AG09309 (cell line): Measurements from ENCODE around the gene PARN.
"Not testable (repeated sequence)": the region's sequence is repeated elsewhere in the genome, so short reads cannot be mapped to it uniquely, and the experiment has no call there.

ENCODE experiments used
- DNase-seq: peaks from one replicate; pipeline ENCODE4 v3.0.0-alpha.2; 2010; ENCODE audit warnings: low read depth
- H3K4me3 ChIP-seq: 2 replicates; pipeline ENCODE4 v1.5.1; 2011; ENCODE audit warnings: mild to moderate bottlenecking, low read depth, low read length, moderate library complexity; ENCODE audit not compliant: control insufficient read depth
- CTCF ChIP-seq: IDR thresholded peaks from 2 replicates; pipeline ENCODE4 v1.5.1; 2011; ENCODE audit warnings: mild to moderate bottlenecking, low read depth, low read length, inconsistent platforms; ENCODE audit not compliant: insufficient read depth, control insufficient read depth; ENCODE audit errors: missing control alignments

Gene PARN

DNA sequence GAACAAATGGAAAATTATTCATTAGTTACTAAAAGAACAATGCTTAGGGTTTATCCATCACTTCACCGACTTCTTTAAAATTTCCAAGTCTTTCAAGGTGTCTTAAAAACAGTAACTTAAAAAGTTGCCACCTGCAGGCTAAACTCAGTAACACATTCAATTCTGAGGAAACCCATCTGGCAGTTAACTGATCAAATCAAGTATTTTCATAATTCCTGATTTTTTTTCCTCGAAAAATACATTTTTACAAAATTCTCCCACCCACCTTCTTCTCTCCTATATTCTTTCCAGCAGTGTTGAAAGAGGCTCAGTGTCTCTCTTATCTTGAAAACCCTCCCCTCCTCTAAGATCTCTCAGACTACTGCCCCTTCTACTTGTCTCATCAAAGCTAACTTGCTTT, 29.9 kb downstream of the PARN start:
- no peak for DNase-seq
- no peak overlapping the region for H3K4me3 ChIP-seq
- TF ChIP-seq CTCF = peak; percentile 46

DNA sequence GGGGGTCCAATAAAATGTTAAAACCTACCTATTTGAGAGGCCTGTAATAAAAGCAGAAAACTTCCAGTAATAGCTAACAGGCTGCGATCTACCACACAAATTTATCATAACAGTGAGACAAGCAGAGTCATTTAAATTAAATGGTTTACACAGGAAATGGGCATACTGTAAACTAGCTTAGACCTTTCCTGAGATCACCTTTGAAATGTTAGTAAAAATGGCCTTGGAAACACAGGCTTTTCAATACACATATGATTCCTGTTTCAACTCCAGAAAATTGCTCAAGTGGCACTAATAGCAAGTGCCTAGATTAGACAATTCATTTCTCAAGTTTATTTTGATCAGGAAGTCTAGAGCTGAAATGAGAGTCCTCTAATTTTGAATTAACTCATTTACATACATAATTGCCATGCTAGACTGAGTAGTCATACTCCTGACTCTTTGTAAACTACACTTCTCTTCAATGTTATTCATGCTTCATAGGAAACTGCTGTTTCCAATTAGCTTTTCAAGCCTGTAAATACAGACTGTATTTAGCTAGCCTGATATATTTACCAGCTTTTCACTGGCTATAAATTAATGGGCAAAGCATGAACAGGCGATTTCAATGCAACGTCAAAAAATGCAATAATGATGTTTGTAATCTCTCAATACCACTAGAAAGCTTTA, 43.3 kb downstream of the PARN start:
- no peak for TF ChIP-seq CTCF
- DNase-seq = no peak
- no peak overlapping the region for H3K4me3 ChIP-seq

DNA sequence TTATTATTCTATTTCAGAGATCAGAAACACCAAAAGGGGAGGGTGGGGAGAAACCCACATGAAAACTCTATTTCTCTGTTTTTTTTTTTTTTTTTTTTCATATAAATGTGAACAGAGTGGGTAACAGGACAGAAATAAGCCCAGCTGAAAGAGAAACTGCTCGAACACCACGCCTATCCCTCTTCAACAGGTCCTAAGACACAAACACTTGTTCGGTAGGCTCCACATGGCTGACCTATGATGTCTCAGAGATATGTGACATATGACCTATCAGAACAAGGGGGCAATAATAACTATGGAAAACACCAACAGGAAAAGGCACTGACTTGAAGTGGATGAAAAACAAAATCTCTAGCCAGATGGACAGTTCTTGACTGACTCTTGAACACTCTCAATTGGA, 44.8 kb downstream of the PARN start:
- no peak for DNase-seq
- H3K4me3 ChIP-seq = no peak overlapping the region
- TF ChIP-seq CTCF = no peak

- DNase-seq, H3K4me3 ChIP-seq: not testable (repeated sequence)
Measured at GRCh38 chr16:14580926-14581325, 49.1 kb downstream of the PARN start.

DNA sequence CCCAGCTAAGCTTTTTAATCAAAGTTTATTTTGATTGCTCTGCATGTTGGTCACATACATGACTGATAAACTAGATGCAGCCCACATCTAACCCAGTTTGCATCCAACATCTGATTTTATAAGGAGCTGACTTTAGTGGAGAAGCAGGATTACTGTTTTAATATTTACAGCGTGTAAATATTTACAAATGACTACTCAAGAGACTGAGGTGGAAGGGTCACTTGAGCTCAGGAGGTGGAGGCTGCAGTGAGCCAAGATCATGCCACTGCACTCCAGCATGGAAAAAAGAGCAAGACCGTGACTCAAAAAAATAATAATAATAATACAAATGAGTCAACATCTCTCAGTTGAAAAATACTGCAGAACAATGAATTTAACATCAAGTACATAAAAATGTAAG, 50.8 kb downstream of the PARN start:
- H3K4me3 ChIP-seq = no peak overlapping the region
- DNase-seq = no peak
- no peak for TF ChIP-seq CTCF

DNA sequence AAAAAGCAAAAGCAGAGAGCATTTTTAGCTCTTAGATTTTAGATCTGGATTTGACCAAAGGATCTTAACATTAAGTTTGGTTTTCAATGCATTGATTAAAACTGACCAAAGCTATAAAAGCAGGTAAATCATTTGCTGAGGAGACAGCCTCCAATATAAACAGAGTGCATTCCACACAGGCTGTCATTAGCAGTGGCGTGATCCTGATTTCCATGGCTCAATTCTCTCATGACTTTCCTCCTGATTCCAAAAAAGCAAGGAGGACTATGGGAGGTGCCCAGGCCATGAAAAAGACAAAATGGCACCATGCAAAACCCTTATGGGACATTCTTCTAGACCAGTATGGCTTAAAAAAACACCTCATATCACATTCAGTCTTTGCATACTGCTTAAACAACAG, 53.5 kb downstream of the PARN start:
- DNase-seq = no peak
- H3K4me3 ChIP-seq = no peak overlapping the region
- no peak for TF ChIP-seq CTCF

DNA sequence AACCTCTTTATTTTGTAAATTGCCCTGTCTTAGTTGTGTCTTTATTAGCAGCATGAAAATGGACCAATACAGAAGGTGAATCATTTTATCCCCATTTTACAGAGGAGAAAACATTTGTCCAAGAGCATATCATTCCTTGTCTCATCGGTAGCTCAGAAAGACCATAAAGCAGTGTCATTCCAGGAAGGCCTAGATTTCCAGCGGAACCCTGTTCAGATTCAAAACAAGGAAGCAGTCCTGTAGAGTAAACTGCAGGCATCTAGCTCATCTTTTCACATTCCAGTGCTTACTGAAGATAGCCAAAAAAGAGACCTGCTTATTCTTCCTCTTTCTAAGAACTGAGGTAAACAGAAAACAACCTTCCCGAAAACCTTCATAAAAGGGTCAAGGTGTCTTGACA, 54.0 kb downstream of the PARN start:
- no peak for TF ChIP-seq CTCF
- no peak for DNase-seq
- H3K4me3 ChIP-seq = no peak overlapping the region

GRCh38 chr16:14574698-14575415, 55.2 kb downstream of the PARN start:
- not testable (repeated sequence) for H3K4me3 ChIP-seq, DNase-seq
